Thoracic aorta (tissue), 2 donors: Measurements from ENCODE around the gene SNX20. TPM values are rescaled to one million over a fixed set of nuclear protein-coding genes. Genes with fewer than 3 reads are reported as not detected.

Experiments
- ATAC-seq: fragments of 150-250 bp; one replicate; pipeline ENCODE4 v1.8.0; 2017; ENCODE audit warnings: low read depth; ENCODE audit not compliant: insufficient number of reproducible peaks, low FRiP score
- DNase-seq: peaks from one replicate; pipeline ENCODE4 v3.0.0-alpha.2; 2020; ENCODE audit warnings: low spot score
- H3K27ac ChIP-seq, 2 donors: fragments of 200-600 bp; sonication (generic); 1 replicate in 1 of 2; 2 replicates in 1 of 2; pipeline ENCODE4 v1.5.1; 2016; ENCODE audit warnings: mild to moderate bottlenecking in 2 of 2, moderate library complexity in 2 of 2
- H3K27me3 ChIP-seq: fragments of 200-600 bp; sonication (generic); replicated peaks from 2 replicates; pipeline ENCODE4 v1.6.0; 2016; ENCODE audit warnings: mild to moderate bottlenecking; ENCODE audit not compliant: insufficient read depth
- H3K36me3 ChIP-seq: fragments of 200-600 bp; sonication (generic); one replicate; pipeline ENCODE4 v1.5.1; 2016
- H3K4me1 ChIP-seq, 2 donors: fragments of 200-600 bp; sonication (generic); 1 replicate in 1 of 2; 2 replicates in 1 of 2; pipeline versions ENCODE4 v1.5.1 to v1.6.0; 2016; ENCODE audit warnings: low read depth in 2 of 2, mild to moderate bottlenecking in 1 of 2; ENCODE audit not compliant: control insufficient read depth in 1 of 2
- H3K4me3 ChIP-seq: fragments of 200-600 bp; sonication (generic); 2 replicates; pipeline ENCODE4 v1.5.1; 2016; ENCODE audit warnings: mild to moderate bottlenecking
- H3K9me3 ChIP-seq: fragments of 200-600 bp; sonication (generic); 2 replicates; pipeline ENCODE4 v1.5.1; 2016
- total RNA-seq, 2 donors: library from RNA; depleted of rRNA; stranded (reverse); fragments of >200 nt; gene quantifications; one replicate each; pipeline versions ENCODE4 v1.1.0 to v1.2.3, GENCODE V29; 2016
- TF ChIP-seq, protein P1 (sequence below): fragments of 200-600 bp; sonication (generic); IDR thresholded peaks from one replicate; pipeline ENCODE4 v1.5.1; 2019; ENCODE audit warnings: antibody characterized with exemption

Gene SNX20
- total RNA-seq, 2 donors from 2014 or later = 3.3 to 4.6 TPM

DNA sequence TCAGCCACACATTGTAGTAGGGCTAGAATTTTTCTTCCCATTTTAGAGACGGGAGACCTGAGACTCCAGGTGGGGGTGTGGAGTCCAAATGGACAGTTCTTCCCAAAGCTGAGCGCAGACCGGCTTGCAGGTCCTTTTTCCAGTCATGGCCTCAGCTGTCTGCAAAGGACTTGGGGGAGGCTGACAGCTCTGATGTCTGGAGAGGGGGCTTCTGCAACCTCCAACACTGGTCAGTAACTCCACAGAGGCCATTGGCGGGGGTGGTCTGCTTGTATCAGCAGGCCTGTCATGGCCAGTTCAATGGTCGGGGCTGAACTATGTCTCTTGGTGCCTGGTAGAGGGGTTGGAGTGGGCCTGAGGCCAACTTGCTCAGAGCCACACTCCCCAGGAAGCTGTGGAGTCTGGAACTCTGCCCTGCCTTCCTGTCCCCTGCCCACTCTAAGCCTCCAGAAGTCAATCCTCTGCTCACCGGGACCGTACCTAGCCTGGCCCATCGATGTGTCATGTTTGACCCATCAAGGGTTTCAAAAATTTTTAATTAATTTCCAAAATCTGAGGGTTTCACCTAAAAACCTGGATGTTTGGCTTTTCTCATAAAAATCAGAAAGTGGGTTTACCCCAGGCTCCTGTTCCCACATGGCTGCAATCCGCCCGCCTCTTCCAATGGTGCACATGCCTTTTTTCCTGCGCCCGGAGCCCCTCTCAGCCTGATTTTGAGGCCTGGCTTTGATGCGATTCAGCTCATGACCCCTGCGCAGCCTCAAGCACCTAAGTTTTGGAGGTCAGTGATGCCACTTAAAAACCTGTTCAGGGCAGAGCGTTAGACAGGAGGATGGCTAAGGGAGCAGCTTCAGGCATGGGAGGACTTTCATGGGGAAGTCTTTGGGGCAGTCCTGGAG is 39.9 kb downstream of the SNX20 start:
- TF ChIP-seq, protein P1, sequence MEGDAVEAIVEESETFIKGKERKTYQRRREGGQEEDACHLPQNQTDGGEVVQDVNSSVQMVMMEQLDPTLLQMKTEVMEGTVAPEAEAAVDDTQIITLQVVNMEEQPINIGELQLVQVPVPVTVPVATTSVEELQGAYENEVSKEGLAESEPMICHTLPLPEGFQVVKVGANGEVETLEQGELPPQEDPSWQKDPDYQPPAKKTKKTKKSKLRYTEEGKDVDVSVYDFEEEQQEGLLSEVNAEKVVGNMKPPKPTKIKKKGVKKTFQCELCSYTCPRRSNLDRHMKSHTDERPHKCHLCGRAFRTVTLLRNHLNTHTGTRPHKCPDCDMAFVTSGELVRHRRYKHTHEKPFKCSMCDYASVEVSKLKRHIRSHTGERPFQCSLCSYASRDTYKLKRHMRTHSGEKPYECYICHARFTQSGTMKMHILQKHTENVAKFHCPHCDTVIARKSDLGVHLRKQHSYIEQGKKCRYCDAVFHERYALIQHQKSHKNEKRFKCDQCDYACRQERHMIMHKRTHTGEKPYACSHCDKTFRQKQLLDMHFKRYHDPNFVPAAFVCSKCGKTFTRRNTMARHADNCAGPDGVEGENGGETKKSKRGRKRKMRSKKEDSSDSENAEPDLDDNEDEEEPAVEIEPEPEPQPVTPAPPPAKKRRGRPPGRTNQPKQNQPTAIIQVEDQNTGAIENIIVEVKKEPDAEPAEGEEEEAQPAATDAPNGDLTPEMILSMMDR = no peak
- Histone ChIP-seq H3K4me3 (no peak overlapping the region), H3K36me3 (peaks cover 5% of the 10 kb centered on the region), H3K27ac (no peak overlapping the region), H3K9me3 (no peaks in the 10 kb centered on the region), H3K27me3 (no peaks in the 10 kb centered on the region), H3K4me1 (peaks cover 0 to 33% of the 10 kb centered on the region in 2 donors)
- ATAC-seq = no peak
- DNase-seq = no peak

DNA sequence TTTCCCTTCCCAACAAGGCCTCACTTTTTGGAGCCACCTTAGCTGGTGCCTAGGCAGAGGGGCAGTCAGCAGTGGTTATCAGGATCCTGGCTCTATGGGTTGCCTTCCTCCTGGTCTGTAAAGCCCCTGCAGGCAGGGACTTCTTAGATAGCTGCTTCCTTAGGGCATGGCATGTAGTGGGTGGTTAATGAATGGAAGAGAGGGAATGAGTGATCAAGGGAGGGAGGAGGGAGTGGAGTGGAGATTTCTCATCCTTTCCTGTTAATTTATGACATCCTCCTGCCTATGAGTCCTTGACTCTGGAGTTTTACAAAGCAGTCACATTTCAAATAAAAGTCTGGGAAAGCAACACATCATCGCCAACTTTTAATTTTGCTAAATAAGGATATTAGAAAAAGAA is 40.7 kb downstream of the SNX20 start:
- Histone ChIP-seq H3K4me1 (peaks cover 0 to 33% of the 10 kb centered on the region in 2 donors), H3K27me3 (no peaks in the 10 kb centered on the region), H3K36me3 (peaks cover 5% of the 10 kb centered on the region), H3K9me3 (no peaks in the 10 kb centered on the region), H3K27ac (no peak overlapping the region), H3K4me3 (no peak overlapping the region)
- ATAC-seq (no peak), DNase-seq (no peak)
- TF ChIP-seq, protein P1 = no peak

- Histone ChIP-seq H3K9me3 (no peaks in the 10 kb centered on the region), H3K36me3 (peaks cover 6% of the 10 kb centered on the region), H3K4me1 (peaks cover 0 to 22% of the 10 kb centered on the region in 2 donors), H3K4me3 (no peak overlapping the region), H3K27ac (no peak overlapping the region), H3K27me3 (no peaks in the 10 kb centered on the region)
- no peak for DNase-seq
- TF ChIP-seq, protein P1 = no peak
- ATAC-seq = no peak
Observed at GRCh38 chr16:50638816-50639670, 42.1 kb downstream of the SNX20 start.

DNA sequence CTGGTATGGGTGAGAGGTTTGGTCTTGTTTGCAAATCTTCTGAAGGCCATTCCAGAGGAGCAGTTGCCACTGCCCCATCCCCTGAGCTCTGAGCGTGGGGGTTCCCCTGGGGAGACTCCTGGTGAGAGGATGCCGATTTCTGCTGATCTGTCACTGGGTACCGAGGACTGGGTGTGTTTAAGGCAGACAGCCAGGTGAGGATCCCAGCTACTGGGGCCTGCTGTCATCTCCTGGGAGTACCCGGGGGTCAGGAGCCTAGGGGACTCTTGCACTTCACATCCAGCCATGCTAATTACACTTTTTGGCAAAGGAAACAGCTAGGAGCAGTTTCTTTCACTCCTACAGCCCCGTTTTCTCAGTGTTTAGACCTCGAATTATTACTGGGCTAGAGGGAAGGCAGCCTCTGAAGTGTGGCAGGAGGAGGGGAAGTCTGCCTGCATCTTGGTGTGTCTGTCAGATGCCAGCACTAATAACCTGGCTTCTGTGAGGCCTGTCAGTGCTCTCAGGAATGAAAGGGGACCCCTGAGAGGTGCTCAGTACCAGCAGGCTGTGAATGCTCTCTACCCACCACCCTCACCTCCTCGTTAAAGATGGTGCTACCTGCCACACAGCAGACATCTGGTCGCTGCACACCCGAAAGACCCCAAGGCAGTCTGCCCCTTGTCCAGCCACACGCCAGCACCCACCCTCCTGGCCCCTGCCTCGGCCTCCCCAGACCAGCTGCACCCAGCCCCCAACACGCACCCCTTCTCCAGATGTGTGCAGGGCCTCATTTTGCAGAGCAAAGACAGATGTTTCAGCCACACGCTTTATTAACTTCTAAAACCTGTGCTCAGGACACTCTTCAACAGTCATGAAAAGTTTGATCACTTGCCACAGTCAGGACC is 43.2 kb downstream of the SNX20 start:
- peaks cover 0 to 14% of the 10 kb centered on the region in 2 donors for H3K4me1 ChIP-seq
- DNase-seq = no peak
- TF ChIP-seq, protein P1 = no peak
- H3K27me3 ChIP-seq = no peaks in the 10 kb centered on the region
- no peak overlapping the region for H3K4me3 ChIP-seq
- H3K9me3 ChIP-seq = no peaks in the 10 kb centered on the region
- no peak for ATAC-seq
- peaks cover 14% of the 10 kb centered on the region for H3K36me3 ChIP-seq
- no peak overlapping the region for H3K27ac ChIP-seq
